Endometrial microvascular endothelial cells (primary cell): ENCODE results near the gene CAMK2B. TPM values are rescaled to one million over a fixed set of nuclear protein-coding genes. Genes with fewer than 3 reads are reported as not detected.

ENCODE experiments used
- in situ Hi-C: cut with HindIII; loops from 2 replicates; pipeline ENCODE4 v1.10.0; 2017; ENCODE audit warnings: low sequenced_read_pairs, low pct_unique_long_range_greater_than_20kb; ENCODE audit errors: inconsistent ontology term
- total RNA-seq: library from RNA; depleted of rRNA; stranded (reverse); fragments of >200 nt; gene quantifications from one replicate; pipeline ENCODE4 v1.2.3, GENCODE V29; 2015; ENCODE audit errors: inconsistent ontology term

The CAMK2B gene
- not detected for total RNA-seq

- in situ Hi-C loops = no loop called here
Measured at GRCh38 chr7:44325201-44325671, at the start of gene CAMK2B. Gene CAMK2B (minus strand): TSS chr7:44325594. CDS start chr7:44325421, 173 bp downstream.

- in situ Hi-C loops = no loop called here
Measured at GRCh38 chr7:44374007-44374763, 48.8 kb upstream of the CAMK2B start.

GRCh38 chr7:44373418-44373740 lies 48.0 kb upstream of the CAMK2B start:
- in situ Hi-C loops = no loop called here

GRCh38 chr7:44372560-44373417 lies 47.4 kb upstream of the CAMK2B start:
- in situ Hi-C loops = no loop called here

- in situ Hi-C loops = no loop called here
Measured at GRCh38 chr7:44368885-44369284, 43.5 kb upstream of the CAMK2B start.

- in situ Hi-C loops = no loop called here
Measured at GRCh38 chr7:44368455-44368854, 43.1 kb upstream of the CAMK2B start.

- in situ Hi-C loops = no loop called here
Measured at GRCh38 chr7:44367475-44368043, 42.2 kb upstream of the CAMK2B start.

GRCh38 chr7:44366986-44367385 lies 41.6 kb upstream of the CAMK2B start:
- in situ Hi-C loops = no loop called here

GRCh38 chr7:44353668-44354067 lies 28.3 kb upstream of the CAMK2B start:
- in situ Hi-C loops = no loop called here

GRCh38 chr7:44348851-44349781 lies 23.7 kb upstream of the CAMK2B start:
- in situ Hi-C loops = no loop called here

GRCh38 chr7:44348300-44348699 lies 22.9 kb upstream of the CAMK2B start:
- in situ Hi-C loops = no loop called here

GRCh38 chr7:44347546-44348114 lies 22.2 kb upstream of the CAMK2B start:
- in situ Hi-C loops = no loop called here

GRCh38 chr7:44346063-44346462 lies 20.7 kb upstream of the CAMK2B start:
- in situ Hi-C loops = no loop called here

GRCh38 chr7:44341401-44341800 lies 16.0 kb upstream of the CAMK2B start:
- in situ Hi-C loops = no loop called here

GRCh38 chr7:44338600-44338999 lies 13.2 kb upstream of the CAMK2B start:
- in situ Hi-C loops = no loop called here

GRCh38 chr7:44336491-44336890 lies 11.1 kb upstream of the CAMK2B start:
- in situ Hi-C loops = no loop called here

- in situ Hi-C loops = no loop called here
Measured at GRCh38 chr7:44335184-44335583, 9.8 kb upstream of the CAMK2B start.

GRCh38 chr7:44334734-44335097 lies 9.3 kb upstream of the CAMK2B start:
- in situ Hi-C loops = no loop called here
